GM19239 (cell line): ENCODE measurements around the gene SUPT20HL1.
A peak's percentile ranks its signal among the peaks of the same experiment; 100 is the strongest.
"Not testable (repeated sequence)": the region's sequence is repeated elsewhere in the genome, so short reads cannot be mapped to it uniquely, and the experiment has no call there.

Experiments
- DNase-seq: peaks from one replicate; pipeline ENCODE4 v3.0.0; 2011; ENCODE audit warnings: low spot score; ENCODE audit not compliant: insufficient read length
- FAIRE-seq: peaks from 2 replicates; lab custom pipeline; 2011; peaks lifted over from hg19 to GRCh38; lab: Jason Lieb, UNC

Gene SUPT20HL1

GRCh38 chrX:24360272-24360671 lies at the start of gene SUPT20HL1:
Gene SUPT20HL1, plus strand, starts transcription at chrX:24360639. Its CDS starts 2,122 bp downstream, at chrX:24362761.
- FAIRE-seq (no peak), DNase-seq (no peak)

DNA sequence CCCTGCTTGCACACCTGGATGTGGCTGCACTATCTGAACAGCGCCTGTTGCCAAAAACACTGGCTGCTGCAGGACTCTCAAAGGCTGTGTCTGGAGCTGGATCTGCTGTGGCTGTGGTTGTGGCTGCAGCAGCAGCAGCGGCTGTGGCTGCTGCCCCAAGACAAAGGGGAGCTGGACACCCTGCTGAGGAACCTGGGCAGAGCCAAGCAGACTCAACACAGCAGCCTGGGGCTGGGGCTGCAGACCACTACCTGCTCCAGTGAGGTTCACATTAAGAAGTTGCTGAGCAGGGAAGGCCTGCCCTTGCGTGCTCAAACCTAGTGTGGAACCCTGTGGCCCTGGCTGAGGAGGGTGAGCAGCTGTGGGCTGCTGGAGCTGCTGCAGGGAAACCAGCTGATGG lies 49.5 kb upstream of the SUPT20HL1 start:
- not testable (repeated sequence) for DNase-seq, FAIRE-seq

DNA sequence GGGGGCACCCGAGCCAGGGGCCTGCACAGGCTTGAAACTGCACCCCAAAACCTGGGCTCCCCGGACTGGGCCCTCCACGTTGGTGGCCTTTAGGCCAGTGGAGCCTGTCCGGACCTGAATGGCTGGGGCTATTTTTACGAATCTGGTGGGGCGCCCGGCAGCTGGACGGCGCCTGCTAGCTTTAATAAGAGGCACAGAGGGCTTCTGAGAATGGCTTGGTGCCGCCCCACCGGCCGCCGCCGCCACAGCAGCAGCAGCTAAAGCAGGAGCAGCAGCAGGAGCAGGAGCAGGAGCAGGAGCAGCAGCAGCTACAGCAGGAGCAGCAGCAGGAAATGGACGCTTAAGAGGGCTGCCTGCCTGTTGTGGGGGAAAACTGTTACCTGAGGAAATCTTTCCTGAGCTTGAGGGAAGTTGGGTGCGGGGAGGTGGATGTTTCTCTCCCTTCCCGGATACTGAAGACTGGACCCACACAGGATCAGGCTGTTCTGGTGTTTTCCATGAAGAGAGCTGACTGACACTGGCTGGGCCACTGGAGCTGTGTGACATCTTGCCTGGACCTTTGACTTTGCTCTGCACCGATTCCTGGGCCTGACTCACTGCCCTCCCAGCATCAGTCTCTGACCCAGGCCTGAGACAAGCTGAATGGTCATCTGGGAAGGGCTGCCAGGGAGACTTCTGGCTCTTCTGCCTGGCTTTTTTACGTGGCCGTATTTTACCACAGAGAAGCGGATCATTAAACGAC lies 48.8 kb upstream of the SUPT20HL1 start:
- FAIRE-seq, DNase-seq: not testable (repeated sequence)

DNA sequence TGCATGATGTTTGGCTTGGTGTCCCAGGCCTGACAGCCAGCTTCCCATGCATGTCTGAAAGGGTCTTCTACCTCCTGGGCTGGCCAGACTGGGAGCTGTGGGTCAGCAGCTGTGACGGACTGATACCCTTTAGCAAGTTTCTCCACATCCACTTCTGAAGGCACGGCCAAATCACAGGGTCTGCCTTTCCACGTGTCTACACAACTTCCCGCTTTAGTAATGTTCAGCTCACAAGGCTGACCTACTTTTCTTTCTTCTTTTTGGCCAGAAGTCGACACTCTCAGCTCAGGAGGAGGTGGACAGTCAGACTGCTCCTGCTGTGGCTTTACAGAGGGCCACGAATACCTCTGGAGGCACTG lies 48.2 kb upstream of the SUPT20HL1 start:
- not testable (repeated sequence) for FAIRE-seq, DNase-seq

DNA sequence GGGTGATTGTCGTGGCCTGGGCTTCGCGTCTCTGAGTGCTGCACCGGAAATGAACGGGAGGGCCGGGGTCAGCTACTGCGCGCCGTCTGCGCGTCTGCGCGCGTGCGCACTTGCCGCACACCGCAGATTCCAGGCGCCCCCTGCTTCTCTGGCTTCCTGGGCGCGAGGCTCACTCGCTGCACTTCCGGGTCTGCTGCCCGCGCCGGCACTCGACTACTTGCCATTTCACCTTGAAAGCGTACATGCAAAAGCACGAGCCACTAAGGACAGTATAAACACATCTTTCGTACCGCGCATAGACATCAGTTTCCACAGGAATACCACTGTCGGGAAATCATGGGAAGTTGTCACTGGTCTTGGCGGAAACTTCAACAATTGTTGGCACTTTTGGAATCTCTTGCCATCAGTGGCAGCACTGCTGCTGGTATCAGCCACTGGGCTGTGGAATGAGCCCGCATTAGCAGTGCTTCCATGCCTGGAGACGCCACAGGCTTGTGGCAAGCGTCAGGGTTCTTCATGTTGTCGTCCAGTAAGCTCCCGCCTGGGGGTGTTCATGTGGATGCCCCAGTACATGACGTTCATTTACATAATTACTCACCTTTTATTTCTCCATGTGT lies 46.3 kb upstream of the SUPT20HL1 start, which contains the start of gene SUPT20HL2:
Gene SUPT20HL2, minus strand, starts transcription at position 51 of the 617 bp plus-strand sequence. CDS start 754 bp downstream, outside the sequence.
- DNase-seq (no peak), FAIRE-seq (no peak)

- DNase-seq (no peak), FAIRE-seq (no peak)
Measured at GRCh38 chrX:24316111-24316510, 44.3 kb upstream of the SUPT20HL1 start.

DNA sequence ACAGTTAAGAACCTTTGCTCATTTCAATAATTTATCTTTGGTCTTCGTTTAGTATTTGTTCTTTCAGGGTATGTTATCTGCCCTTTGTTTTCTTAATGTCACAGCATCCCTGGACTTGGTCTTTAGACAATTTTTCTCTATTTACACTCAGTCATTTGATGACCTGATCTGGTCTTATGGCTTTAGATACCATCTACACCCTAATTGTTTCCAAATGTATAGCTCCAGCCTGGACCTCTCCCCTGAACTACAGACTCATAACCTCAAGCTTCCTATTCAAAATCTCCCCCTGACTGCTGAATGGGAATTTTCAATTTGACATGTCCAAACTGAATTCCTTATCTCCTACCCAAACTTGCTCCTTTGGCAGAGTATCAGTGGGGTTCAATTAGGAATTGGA lies 42.9 kb upstream of the SUPT20HL1 start:
- DNase-seq: no peak
- no peak for FAIRE-seq

- DNase-seq: no peak
- FAIRE-seq: no peak
Measured at GRCh38 chrX:24321741-24322395, 38.6 kb upstream of the SUPT20HL1 start.

- no peak for DNase-seq
- no peak for FAIRE-seq
Measured at GRCh38 chrX:24325231-24325630, 35.2 kb upstream of the SUPT20HL1 start.

DNA sequence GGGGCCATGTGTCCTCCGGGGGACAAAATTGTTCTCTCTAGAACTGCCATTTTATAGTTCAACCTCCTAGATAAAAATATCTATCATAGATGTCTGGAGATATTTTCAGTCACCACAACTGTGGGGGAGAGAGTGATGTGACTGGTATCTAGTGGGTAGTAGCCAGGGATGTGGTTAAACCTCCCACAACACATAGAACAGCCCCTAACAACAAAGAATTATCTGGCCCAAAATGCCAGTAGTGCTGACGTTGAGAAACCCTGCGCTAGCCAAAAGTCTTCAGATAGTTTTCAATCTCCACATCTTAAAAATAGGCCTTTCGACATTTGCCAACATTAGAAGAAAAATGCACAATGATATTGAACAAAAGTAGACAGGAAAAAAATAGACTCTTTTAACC lies 27.6 kb upstream of the SUPT20HL1 start:
- DNase-seq (no peak), FAIRE-seq (no peak)

GRCh38 chrX:24333371-24333770 lies 27.1 kb upstream of the SUPT20HL1 start:
- DNase-seq (no peak), FAIRE-seq (no peak)

- FAIRE-seq: no peak
- no peak for DNase-seq
Measured at GRCh38 chrX:24334461-24334860, 26.0 kb upstream of the SUPT20HL1 start.

GRCh38 chrX:24335871-24336270 lies 24.6 kb upstream of the SUPT20HL1 start:
- FAIRE-seq: no peak
- no peak for DNase-seq

DNA sequence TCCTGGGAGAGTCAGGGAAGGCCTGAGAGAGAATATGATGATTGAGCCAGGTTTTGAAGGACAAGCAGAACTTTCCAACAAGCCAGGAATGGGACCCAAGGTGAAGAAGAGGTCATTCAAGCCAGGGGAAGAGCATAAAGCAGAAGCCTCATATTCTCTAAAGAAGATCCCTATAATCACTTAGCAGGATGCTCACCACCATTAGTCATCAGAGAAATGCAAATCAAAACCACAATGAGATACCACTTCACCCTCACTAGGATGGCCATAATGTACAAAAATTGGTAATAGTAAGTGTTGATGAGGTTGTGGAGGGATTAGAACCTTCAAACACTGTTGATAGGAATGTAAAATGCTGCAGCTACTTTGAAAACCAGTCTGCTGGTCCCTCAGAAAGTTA lies 20.5 kb upstream of the SUPT20HL1 start:
- FAIRE-seq (no peak), DNase-seq (no peak)

DNA sequence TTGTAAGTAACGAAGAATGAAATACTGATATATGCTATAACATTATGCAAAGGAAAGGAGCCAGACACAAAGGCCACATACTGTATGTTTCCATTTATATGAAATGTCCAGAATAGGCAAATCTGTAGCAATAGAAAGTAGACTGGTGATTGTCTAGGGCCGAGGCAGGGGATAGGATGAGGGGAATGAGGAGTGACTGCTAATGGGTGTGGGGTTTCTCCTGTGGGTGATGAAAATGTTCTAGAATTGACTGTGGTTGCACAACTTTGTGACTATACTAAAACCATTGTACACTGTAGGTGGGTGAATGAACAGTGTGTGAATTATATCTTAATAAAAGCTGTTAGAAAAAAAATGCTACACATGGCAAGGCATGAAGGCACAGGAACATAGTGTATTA lies 19.9 kb upstream of the SUPT20HL1 start:
- DNase-seq (no peak), FAIRE-seq (no peak)

DNA sequence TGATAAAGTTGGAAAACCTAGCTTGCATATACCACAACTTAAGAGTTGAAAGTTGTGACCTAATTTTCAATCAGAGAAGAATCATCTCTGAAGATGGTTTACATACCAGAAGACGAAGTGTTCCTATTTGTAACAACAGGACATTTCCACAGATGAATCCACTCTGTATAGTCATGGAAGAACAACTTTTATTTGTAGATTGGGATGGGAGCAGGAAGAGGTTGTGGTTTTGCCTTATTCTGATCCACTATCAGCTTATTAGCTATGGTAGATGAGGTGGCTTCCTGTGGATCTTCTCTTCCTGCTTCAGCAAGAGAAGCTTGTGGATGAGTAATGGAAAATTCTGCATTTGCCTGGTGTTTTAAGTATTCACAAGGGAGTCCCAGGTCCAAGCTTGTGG lies 18.6 kb upstream of the SUPT20HL1 start:
- no peak for DNase-seq
- no peak for FAIRE-seq

DNA sequence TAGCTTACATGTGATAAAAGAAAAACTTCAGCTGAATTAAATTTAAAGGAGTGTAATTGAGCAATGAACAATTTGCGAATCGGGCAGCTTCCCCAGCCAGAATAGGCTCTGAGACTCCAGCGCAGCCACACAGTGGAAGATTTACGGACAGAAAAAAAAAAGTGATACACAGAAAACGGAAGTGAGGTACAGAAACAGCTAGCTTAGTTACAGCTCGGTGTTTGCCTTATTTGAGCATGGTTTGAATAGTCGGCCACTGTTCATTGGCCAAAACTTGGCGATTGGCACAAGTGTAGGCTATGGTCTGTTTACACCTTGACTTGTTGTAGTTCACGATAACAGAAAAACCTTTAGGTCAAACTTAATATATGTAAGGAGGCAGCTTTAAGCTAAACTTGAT lies 16.7 kb upstream of the SUPT20HL1 start:
- DNase-seq (no peak), FAIRE-seq (peak; percentile 91)

GRCh38 chrX:24347881-24348280 lies 12.6 kb upstream of the SUPT20HL1 start:
- FAIRE-seq (no peak), DNase-seq (no peak)

DNA sequence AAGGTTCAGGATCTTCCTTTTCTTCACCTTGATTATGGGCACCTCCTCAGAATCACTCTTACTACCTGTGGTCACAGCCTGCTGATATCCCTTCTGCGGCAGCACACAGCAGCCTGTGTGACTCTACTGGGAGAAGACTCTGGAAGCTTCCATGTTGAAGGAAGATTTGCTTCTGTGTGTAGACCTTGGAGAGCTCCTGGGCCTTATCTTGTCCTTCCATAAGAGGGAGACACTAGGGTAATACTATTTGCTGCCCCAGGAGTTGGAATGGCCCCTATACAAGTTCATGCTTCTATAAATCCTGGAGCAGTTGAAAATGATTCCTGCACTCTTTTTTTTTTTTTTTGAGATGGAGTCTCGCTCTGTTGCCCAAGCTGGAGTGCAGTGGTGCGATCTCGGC lies 10.2 kb upstream of the SUPT20HL1 start:
- DNase-seq (no peak), FAIRE-seq (no peak)

DNA sequence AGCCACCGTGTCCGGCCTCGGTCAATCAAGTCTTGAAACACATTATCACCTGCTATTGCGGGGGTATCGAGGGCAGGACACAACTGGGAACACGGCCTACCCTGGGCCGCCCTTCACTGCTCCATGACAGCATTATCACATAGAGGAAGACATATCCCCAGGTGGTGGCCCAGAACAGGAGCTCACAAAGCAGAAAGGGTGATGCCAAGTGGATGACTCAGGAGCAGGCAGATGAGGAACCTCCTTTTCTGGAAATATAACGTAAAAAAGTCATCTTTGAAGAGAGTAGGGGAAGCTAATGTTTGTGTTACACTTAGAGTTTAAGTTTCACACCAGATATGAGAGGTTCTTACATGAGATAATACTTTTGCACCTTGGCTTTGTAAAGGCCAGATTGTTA lies 5.3 kb upstream of the SUPT20HL1 start:
- DNase-seq (no peak), FAIRE-seq (no peak)

GRCh38 chrX:24357106-24357505 lies 3.3 kb upstream of the SUPT20HL1 start:
- DNase-seq: no peak
- no peak for FAIRE-seq
